HPDE6-E6E7 (cell line): ENCODE measurements around the gene FRAS1.
"Not testable (repeated sequence)": the region's sequence is repeated elsewhere in the genome, so short reads cannot be mapped to it uniquely, and the experiment has no call there.

Experiments used
- DNase-seq: peaks from one replicate; pipeline ENCODE4 v3.0.0; 2011; ENCODE audit warnings: missing footprints; ENCODE audit errors: extremely low spot score

Gene FRAS1

GRCh38 chr4:78057135-78057599, at the start of gene FRAS1:
Gene FRAS1 (plus strand): TSS chr4:78057323. CDS start chr4:78058010, 687 bp downstream.
- DNase-seq, result peak; percentile 10

GRCh38 chr4:78011003-78011402, 46.1 kb upstream of the FRAS1 start:
- not testable (repeated sequence) for DNase-seq

- no peak for DNase-seq
Observed at GRCh38 chr4:78014889-78015886, 41.9 kb upstream of the FRAS1 start.

- no peak for DNase-seq
Observed at GRCh38 chr4:78018271-78019049, 38.7 kb upstream of the FRAS1 start.

- no peak for DNase-seq
Observed at GRCh38 chr4:78019414-78019813, 37.7 kb upstream of the FRAS1 start.

GRCh38 chr4:78020677-78021076, 36.4 kb upstream of the FRAS1 start:
- no peak for DNase-seq

GRCh38 chr4:78022517-78022916, 34.6 kb upstream of the FRAS1 start:
- DNase-seq, result no peak

- DNase-seq, result no peak
Observed at GRCh38 chr4:78024085-78024484, 33.0 kb upstream of the FRAS1 start.

- no peak for DNase-seq
Observed at GRCh38 chr4:78024576-78025091, 32.5 kb upstream of the FRAS1 start.

GRCh38 chr4:78031417-78031950, 25.6 kb upstream of the FRAS1 start:
- no peak for DNase-seq

GRCh38 chr4:78032446-78032845, 24.7 kb upstream of the FRAS1 start:
- no peak for DNase-seq

- no peak for DNase-seq
Observed at GRCh38 chr4:78032929-78033328, 24.2 kb upstream of the FRAS1 start.

- no peak for DNase-seq
Observed at GRCh38 chr4:78033861-78034260, 23.3 kb upstream of the FRAS1 start.

- no peak for DNase-seq
Observed at GRCh38 chr4:78038704-78039103, 18.4 kb upstream of the FRAS1 start.

GRCh38 chr4:78039678-78040077, 17.4 kb upstream of the FRAS1 start:
- no peak for DNase-seq

GRCh38 chr4:78040431-78040830, 16.7 kb upstream of the FRAS1 start:
- DNase-seq, result no peak

- no peak for DNase-seq
Observed at GRCh38 chr4:78047366-78047765, 9.8 kb upstream of the FRAS1 start.

GRCh38 chr4:78056265-78057129, 626 bp upstream of the FRAS1 start:
- peak; percentile 69 for DNase-seq

- DNase-seq, result peak; percentile 17
Observed at GRCh38 chr4:78057600-78058550, 752 bp downstream of the FRAS1 start.
